Hypothalamus (tissue), 51 donors: ENCODE measurements around the gene FUCA2.

ENCODE experiments used
- DNase-seq, 51 donors: peaks; one replicate each; lab custom pipeline; 2025; lab: John Stamatoyannopoulos, UW

FUCA2 gene, protein sequence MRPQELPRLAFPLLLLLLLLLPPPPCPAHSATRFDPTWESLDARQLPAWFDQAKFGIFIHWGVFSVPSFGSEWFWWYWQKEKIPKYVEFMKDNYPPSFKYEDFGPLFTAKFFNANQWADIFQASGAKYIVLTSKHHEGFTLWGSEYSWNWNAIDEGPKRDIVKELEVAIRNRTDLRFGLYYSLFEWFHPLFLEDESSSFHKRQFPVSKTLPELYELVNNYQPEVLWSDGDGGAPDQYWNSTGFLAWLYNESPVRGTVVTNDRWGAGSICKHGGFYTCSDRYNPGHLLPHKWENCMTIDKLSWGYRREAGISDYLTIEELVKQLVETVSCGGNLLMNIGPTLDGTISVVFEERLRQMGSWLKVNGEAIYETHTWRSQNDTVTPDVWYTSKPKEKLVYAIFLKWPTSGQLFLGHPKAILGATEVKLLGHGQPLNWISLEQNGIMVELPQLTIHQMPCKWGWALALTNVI

DNA sequence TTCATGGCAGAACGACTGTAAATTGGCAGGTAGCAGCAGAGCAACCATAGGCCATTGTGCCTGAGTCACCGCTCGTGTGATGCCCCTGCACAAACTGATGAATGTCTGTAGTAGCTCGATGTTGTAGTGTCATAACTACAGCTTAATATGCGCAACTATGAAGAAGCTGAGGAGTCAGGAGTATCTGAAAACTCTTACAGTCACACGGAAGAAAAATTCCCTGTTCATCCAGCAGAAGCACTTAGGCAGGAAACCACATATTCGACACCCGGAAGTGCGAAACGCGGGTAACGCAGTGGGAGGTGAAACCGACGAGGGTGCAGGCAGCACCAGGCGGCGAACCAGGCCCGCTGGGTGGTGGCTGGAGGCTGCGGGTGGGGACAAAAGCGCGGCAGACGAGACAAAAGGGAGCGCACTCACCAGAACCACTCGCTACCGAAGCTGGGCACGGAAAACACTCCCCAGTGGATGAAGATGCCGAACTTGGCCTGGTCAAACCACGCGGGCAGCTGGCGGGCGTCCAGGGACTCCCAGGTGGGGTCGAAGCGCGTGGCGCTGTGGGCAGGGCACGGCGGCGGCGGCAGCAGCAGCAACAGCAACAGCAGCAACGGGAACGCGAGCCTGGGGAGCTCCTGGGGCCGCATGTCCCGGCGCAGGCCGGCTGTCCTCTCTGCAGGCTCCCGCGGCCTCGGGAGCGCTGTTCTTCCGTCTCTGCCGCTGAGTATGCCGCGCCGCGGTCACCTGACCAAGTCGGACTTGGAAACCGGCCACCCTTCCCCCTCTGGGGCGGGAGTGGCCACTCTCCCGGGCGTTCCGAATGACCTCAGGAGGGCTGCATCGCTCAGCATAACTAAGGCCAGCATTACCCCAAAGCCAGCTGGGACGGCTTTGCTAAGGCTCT lies at the start of gene FUCA2:
Gene FUCA2 (minus strand): TSS at position 730 of the 901 bp plus-strand sequence. CDS start 86 bp downstream, at position 644.
- DNase-seq, result peak; percentile 41 to 92 (median 83)

DNA sequence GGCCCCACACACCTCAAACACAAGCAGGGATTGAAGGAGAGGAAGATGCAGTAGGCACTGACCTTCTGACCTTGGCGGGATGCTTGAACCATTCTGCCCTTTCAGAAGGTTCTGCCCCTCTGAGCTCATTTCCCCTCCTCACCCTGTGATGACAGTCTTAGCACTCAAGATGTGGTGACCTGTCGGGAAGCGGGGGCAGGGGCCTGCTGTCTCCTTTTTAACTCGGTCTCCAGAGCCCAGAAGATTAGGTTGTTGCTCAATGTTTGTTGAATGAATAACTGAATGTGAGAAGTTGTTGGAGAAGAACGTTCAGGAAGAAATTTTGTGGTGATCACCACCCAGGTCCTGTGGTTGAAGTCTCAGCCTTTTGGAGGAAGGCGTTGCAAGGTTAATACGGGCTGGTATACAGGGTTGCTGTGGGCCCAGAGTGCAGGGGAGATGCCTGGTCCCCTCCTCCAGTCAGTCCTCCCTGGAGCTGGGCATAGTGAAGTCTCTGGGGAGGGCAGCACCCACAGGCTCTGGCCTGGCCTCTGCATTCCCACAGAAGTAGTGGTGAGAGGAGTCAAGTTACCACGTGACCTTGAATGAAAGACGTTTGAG lies 49.7 kb upstream of the FUCA2 start:
- no peak for DNase-seq

DNA sequence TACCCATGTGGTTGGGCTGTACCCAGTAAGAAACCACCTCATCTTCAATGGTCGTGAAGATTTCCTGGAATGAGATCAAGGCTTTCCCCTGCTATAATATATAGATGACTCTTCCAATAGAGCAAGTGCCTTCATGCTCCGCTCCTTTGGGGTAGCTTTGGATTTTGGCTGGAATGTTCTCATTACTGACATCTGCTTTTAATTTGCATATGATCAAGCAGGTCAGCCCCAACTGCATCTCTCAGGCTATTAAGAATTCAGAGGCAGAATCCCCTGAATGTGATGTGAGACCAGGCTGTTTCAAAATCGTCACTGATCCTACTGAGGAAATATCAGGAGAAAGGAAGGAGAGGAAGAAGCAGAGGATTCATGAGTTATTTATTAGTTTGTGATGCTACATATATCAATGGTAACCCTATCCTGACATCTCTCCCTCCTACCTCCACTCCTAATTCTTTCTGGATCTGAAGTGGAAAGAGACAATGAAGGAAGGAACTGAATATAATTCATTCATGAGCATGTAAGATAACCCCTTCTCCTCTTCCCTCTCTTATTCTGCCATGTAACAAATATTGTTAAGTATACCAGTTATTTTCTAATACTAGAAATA lies 47.6 kb upstream of the FUCA2 start:
- DNase-seq, result no peak

DNA sequence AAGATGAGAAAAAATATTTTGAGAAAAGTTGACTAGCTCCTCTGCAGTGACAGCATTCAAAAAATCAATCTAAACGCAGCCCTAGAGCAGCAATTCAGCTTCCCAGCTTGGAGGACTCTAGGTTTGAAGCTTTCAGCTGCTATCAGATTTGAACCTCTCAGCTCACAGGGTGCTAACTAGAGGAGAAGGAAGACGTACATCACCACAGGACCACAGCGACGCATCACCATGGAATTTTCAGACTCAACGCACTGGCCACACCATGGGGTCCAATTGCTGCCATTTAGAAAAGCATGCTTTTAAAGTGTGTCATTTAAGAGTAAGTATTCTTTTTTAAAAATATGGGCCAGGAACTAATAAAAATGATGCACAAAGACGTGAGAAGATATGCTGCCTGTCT lies 45.0 kb upstream of the FUCA2 start:
- DNase-seq, result no peak

GRCh38 chr6:143555582-143555981 lies 44.1 kb upstream of the FUCA2 start:
- DNase-seq, result no peak

- no peak for DNase-seq
These were observed 43.6 kb upstream of the FUCA2 start for GRCh38 chr6:143555071-143555492.

DNA sequence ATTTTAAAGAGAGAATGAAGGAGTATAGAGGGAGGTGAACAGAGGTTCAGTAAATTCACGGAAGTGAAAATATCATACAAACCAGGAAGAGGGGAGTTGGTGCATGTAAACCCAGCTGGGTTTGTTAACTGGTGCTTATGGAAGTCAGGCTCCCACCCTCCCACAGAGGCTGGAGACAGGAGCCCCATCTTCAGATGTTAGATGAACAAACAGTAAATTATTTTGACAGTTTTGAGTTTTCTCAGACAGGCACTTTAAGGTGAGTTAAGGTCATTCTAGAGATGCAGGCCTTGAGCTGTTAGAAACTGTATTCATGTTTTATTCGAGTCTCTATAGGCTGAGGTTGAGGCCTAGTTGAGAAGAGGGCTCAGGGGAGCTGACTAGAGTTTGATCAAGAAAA lies 41.8 kb upstream of the FUCA2 start:
- no peak for DNase-seq

DNA sequence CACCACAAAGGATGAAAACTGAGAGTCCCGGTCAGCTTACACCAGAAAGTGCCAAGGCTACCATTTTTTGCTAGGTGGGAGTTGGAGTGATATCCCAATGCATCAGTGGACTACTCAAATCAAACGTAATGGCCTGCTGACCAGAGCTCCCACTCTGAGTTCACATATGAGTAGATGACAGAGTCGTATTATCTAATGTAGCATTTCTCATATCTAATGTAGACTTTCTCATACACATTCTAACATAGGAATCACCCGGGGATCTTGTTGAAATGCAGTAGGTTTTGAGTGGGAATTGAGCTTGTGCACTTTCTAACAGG lies 38.4 kb upstream of the FUCA2 start:
- DNase-seq, result no peak

- DNase-seq, result no peak
These were observed 37.9 kb upstream of the FUCA2 start for GRCh38 chr6:143549221-143549948.

DNA sequence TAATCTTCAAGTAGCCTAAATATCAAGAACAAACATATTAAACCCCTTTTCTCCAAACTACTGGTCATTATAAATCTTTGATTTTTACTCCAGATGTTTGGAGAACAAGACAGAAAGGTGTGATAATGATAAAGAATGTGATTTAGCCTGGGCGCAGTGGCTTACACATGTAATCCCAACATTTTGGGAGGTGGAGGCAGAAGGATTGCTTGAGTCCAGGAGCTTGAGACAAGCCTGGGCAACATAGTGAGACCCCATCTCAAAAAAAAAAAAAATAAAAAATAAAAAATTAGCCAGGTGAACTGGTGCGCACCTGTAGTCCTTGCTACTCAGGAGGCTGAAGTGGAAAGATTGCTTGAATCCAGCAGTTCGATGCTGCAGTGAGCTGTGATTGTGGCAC lies 35.1 kb upstream of the FUCA2 start:
- no peak for DNase-seq

- DNase-seq, result no peak
These were observed 34.5 kb upstream of the FUCA2 start for GRCh38 chr6:143545976-143546547.

DNA sequence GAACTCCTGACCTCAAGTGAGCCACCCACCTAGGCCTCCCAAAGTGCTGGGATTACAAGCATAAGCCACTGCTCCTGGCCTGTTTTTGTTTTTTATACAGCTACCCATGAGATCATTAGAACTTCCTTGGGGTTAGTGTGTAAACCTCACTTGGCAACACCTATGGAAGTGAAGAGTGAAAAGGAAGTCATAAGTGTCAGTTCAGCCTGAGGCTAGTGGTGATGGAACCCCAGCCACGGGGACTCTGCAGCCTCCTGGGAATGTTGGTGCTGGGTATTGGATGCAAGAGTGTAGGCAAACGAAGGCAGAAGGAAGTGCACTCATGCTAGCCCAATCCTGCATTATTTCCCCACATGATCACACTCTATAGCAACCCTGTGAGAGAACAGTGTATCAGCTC lies 33.6 kb upstream of the FUCA2 start:
- DNase-seq, result no peak

DNA sequence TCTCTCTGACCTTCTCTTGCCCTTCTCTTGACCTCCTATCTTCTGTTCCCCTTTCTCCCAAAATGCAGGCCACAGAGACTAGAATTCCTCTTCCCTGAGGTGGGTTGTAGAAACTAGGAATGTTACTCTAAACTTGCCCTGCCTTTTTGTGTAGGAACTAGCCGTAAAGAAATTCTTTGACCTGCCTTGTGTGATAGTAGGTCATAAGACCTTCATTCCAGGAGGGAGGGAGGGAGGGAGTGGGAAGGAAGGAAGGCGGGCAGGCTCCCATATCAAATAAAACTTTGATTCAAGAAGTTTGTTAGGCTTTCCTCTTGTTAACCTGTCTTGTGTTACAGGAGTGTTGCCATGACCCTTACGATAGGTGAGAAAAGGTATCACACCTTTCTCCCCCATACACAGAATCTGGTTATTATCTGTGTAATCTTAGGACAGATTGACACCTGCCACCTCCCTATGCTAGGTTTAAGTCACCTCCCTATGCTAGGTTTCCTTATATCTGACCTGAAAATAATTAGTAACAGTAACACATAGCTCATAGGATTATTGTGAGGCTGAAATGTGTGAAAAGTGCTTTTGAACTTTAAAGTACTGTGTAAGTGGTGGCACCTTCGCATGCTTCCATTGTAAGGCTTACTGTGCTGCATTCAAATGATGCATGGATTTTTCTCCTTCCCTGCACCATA lies 32.6 kb upstream of the FUCA2 start:
- DNase-seq, result no peak

DNA sequence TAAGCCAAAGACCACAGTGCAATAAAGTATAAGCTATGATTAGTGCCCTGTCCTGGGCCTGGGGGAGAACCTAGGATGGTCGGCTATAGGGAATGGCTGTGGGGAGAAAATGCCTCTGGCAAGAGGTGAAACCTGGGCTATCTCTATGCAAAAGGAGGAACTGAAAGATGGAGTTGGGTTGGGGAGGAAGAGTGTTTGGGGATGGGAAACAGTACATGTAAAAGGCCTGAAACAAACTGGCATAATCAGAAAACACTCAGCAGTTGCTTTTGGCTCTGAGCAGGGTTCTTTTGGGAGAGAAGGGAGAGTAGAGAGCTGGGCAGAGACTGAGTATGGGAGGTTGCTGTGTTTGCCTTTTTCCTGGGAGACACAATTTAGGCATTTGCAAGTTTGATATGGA lies 31.9 kb upstream of the FUCA2 start:
- no peak for DNase-seq

GRCh38 chr6:143542888-143543287 lies 31.4 kb upstream of the FUCA2 start:
- no peak for DNase-seq

DNA sequence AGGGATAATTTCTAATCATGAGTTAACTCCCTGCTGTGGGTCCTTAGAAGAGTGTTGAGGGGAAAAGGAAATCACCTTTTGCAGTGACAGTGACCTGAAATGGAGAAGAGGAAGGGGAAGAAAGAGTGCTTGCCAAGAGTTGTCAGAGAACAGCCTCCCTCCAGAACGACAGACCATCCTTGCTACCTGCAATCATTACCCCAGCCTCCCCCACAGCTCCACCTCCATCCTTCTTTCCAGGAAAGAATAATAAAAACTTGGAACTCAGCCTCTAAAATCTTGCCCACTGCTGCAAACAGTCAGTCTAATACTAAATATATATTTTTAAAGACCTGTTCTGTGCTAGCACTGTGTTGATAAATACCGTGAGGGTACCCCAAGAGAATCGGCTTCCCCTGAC lies 28.7 kb upstream of the FUCA2 start:
- DNase-seq, result no peak

DNA sequence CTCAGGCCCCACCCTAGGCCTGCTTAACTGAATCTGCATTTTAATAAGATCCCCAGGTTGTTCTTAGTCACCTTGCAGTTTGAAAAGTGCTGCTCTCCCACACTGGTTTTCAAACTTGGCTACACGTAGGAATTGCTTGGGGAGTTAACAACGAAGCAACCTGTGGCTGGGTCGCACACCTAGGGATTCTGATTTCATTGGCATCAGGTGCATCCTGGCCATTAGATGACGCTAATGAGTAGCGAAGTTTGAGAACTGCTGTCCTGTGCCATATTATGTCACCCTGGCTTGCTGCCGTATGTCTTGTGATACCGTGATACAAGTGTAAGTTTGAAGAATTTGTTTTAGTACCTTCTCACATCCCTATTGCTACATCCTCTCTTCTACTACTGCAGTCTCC lies 28.2 kb upstream of the FUCA2 start:
- no peak for DNase-seq

- no peak for DNase-seq
These were observed 27.6 kb upstream of the FUCA2 start for GRCh38 chr6:143539106-143539505.

DNA sequence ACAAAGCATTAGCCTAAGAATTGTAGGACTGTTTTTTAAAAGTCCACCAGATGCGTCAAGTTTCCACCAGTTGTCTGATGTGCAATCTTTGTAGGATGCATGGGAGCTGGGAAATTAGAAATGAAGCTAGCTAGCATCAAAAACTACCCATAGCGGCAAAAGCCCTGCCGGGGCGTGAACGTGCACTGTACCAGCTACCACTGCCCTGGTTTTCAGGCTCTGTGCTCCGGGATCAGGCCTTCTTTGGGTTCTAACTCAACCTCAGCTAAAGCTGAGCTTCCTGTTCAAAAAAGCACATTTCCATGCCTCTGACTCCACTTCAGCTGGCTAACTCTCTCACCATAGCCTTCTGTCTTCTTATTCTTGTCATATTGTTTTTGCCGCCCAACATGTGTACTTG lies 26.9 kb upstream of the FUCA2 start:
- DNase-seq, result no peak
